ENCODE measurements around the gene MRGPRE.
A peak's percentile ranks its signal among the peaks of the same experiment; 100 is the strongest.
"Not testable (repeated sequence)": the region's sequence is repeated elsewhere in the genome, so short reads cannot be mapped to it uniquely, and the experiment has no call there.

The MRGPRE gene, protein sequence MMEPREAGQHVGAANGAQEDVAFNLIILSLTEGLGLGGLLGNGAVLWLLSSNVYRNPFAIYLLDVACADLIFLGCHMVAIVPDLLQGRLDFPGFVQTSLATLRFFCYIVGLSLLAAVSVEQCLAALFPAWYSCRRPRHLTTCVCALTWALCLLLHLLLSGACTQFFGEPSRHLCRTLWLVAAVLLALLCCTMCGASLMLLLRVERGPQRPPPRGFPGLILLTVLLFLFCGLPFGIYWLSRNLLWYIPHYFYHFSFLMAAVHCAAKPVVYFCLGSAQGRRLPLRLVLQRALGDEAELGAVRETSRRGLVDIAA

DNA sequence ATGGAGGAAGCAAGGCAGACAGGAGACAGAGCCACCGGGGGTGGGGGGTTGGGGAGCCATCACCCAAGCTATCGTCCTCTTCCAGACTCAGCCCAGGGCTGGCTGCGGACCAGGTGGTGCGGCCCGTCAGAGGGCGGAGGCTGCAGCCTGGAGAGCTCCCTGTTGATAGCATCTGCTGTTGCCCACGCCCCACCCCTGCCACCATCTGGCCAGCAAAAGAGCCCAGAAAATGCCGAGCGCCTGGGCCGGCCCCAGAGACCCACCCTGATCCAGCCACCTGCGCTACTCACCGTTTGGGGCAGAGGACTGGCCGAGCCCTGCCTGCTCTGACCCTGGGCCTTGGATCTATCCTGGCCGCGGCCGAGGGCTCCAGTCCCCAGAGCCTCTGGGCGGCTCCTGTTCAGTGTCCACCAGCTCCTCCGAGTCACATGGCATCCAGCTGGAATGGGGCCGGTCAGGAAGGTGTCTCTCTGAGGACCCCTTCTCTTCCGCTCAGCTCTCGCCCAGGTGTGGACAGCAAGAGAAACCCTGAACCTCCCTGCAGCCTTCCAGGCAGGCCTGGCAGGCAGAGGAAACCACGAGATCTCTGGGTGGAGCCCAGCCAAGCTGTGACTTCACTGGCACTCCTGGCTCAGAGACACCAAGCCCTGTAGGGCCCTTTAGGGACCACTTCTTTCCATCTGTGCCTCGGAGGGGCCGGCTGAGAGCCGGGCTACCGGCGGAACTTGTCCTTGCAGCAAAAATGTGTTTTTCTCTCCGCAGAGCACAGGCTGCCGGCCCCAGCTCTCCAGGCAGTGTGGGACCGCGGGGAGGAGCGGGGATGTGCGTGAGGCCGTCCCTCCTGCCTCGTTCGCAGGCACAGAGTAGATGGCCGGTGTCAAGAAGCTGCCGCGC is at the start of gene MRGPRE:
TSS of gene MRGPRE (minus strand) at position 567 of the 894 bp plus-strand sequence. CDS start 3,618 bp downstream, outside the sequence.
- peak; percentile 78 to 87 for DNase-seq

GRCh38 chr11:3281146-3281545 is 48.9 kb upstream of the MRGPRE start:
- DNase-seq, result not testable (repeated sequence)

- not testable (repeated sequence) for DNase-seq
Measured at GRCh38 chr11:3280662-3281061, 48.4 kb upstream of the MRGPRE start.

DNA sequence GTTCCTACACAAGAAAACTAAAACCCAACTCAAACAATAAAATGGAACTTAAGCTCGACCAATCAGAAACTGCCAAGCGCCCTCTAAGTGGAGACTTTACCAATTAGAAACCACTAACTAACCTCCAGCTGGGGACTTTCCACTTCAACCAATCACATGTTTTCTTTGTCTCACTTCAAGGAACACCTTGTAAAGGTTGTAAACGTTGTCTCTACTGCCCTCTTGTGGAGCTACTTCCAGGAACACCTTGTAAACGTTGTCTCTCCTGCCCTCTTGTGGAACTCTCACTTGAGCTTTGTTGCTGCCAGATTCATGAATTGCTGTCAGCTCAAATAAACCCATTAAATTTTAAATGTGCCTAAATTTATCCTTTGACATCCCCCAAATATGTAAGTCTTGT is 46.7 kb upstream of the MRGPRE start:
- DNase-seq, result not testable (repeated sequence)

DNA sequence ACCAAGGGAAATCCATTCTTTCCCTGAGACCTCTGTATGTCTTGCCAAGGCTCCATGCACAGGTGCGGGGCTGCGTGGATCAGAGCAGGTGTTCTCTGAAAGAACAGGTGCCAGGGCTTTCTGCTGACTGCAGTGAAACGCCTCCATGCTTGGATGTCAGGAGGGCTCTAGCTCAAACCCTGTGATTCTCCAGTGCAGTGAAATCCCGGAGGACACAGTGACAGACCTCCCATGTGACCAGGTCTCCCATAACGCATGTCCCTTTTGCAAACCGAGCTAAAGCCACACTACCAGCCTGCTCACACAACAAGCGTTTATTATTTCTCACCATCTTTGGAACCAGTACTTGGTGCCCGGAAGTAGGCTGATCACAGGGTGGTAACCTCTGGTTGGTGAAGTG is 41.4 kb upstream of the MRGPRE start:
- not testable (repeated sequence) for DNase-seq

GRCh38 chr11:3262548-3262947 is 30.3 kb upstream of the MRGPRE start:
- not testable (repeated sequence) for DNase-seq

DNA sequence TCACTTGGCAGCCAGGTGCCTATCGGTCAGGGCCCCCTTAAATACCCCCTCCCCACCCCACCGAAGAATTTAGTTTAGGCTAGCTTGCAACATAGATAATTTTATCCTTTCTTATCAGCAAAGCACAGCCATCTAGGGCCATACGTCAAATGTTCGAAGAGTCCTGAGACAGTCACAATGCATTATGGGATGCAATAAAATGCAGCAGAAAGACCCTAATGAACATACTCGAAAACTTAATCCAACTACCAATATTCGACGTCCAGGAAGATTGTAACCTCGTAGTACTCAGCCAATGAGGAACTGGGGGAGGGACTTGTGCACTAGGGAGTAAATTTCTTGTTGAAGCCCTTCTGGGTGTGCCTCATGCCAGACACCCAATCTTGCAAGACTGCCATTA is 29.6 kb upstream of the MRGPRE start:
- DNase-seq, result not testable (repeated sequence)

DNA sequence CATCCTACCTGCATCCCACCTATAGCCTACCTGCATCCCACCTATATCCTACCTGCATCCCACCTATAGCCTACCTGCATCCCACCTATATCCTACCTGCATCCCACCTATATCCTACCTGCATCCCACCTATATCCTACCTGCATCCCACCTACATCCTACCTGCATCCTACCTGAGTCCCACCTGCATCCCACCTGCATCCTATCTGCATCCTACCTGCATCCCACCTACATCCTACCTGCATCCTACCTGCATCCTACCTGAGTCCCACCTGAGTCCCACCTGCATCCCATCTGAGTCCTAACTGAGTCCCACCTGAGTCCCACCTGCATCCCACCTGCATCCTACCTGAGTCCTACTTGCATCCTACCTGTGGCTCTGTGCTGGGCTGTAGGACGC is 25.3 kb upstream of the MRGPRE start:
- DNase-seq, result not testable (repeated sequence)

DNA sequence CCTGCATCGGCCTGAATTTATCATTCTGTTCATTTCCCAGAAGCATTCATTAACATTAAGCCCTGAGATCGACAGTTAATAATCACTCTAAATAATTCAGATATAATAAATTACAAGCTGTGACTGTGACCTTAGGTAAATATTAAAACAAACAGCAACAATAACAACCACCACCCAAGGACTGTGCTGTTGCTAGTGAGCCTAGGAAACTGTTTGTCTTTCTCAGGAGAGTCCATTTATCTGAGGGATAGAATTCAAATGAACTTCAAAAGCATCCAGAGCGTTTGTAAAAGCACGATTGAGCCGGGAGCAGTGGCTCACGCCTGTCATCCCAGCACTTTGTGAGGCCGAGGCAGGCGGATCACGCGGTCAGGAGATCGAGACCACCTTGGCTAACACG is 23.0 kb upstream of the MRGPRE start:
- not testable (repeated sequence) for DNase-seq

DNA sequence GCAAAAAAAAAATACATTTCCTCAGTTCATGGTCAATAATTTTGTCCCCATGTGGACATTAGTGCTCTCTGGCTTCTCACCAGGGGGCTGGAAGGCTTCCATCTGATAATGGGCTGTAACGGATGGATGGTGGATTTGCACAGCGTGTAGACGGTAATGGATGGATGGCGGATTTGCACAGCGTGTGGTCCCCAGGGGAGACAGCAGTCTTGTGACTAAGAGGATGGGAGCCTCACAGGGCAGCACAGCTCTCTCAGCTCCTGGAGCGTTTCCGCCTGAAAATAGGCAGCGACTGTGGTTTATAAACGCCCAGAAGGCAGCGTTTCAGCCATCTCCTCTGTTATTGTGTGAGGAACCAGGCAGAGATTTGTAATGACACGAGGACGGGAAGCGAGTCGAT is 22.6 kb upstream of the MRGPRE start:
- not testable (repeated sequence) for DNase-seq

- DNase-seq, result no peak
Measured at GRCh38 chr11:3245071-3245470, 12.9 kb upstream of the MRGPRE start.

DNA sequence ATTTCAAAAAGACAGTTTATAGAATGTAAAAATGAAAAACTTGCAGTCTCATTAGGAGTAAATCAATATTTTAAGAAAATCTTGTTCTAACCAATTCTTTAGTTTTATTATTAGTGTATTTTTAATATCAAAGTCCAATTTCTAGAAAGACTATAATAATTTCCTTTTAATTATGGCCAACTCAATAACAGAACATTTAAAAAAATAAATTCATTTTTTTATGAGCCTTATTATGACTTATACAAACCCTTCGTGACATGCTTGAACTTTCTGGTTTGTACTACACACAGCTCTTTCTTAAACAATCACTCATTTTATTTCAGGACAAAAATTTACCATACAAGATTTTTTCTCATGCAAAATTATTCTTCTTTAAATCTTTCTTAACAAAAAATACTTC is 11.7 kb upstream of the MRGPRE start:
- DNase-seq, result no peak

- no peak for DNase-seq
Measured at GRCh38 chr11:3237119-3237518, 4.9 kb upstream of the MRGPRE start.

DNA sequence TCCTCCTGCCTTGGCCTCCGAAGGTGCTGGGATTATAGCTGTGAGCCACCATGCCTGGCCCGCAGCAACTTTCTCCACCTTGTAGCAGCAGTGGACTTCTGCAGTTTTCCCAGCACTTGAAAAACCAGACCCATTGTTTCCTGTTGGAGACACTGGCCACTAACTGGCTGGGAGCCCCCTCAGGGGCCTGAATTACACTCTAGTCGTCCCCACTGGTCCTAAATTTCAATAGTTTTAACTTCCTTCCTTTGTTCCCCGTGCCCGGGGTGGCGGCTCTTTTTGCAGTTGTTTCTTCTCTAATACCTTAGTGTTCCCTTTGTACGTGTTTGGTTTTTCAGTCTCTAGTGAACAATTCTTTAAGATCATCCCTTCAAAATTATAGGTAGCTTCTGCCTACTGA is 2.6 kb upstream of the MRGPRE start:
- DNase-seq, result no peak

DNA sequence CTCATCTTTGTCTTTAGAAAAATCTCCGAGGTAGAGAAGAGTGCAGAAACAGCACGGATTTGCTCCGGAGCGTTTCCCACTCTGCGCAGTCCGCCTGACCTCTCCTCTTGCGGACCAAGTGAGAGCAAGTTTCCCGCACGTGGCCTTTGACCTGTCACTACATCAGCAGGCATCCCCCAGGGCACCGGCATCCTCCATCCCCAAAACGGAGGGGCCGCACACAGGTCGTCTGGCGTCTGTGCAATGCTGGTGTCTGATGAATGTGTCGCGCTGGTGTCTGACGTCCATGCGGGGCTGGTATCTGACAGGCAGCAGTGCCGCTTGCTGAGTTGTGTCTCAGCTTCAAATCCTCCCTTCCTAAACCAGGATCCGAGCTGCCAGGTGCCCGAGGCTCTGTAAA is 739 bp upstream of the MRGPRE start:
- DNase-seq, result no peak

- no peak for DNase-seq
Measured at GRCh38 chr11:3231550-3231850, 717 bp downstream of the MRGPRE start.

- DNase-seq, result no peak
Measured at GRCh38 chr11:3230636-3231549, 1.3 kb downstream of the MRGPRE start.

GRCh38 chr11:3229673-3230630 is 2.3 kb downstream of the MRGPRE start:
- DNase-seq, result no peak

DNA sequence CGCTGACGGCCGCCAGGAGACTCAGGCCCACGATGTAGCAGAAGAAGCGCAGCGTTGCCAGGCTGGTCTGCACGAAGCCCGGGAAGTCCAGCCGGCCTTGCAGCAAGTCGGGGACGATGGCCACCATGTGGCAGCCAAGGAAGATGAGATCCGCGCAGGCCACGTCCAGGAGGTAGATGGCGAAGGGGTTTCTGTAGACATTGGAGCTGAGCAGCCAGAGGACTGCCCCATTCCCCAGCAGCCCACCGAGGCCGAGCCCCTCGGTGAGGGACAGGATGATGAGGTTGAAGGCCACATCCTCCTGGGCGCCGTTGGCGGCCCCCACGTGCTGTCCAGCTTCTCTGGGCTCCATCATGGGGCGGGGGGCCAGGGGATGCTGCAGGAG is 3.8 kb downstream of the MRGPRE start:
- DNase-seq, result no peak

DNA sequence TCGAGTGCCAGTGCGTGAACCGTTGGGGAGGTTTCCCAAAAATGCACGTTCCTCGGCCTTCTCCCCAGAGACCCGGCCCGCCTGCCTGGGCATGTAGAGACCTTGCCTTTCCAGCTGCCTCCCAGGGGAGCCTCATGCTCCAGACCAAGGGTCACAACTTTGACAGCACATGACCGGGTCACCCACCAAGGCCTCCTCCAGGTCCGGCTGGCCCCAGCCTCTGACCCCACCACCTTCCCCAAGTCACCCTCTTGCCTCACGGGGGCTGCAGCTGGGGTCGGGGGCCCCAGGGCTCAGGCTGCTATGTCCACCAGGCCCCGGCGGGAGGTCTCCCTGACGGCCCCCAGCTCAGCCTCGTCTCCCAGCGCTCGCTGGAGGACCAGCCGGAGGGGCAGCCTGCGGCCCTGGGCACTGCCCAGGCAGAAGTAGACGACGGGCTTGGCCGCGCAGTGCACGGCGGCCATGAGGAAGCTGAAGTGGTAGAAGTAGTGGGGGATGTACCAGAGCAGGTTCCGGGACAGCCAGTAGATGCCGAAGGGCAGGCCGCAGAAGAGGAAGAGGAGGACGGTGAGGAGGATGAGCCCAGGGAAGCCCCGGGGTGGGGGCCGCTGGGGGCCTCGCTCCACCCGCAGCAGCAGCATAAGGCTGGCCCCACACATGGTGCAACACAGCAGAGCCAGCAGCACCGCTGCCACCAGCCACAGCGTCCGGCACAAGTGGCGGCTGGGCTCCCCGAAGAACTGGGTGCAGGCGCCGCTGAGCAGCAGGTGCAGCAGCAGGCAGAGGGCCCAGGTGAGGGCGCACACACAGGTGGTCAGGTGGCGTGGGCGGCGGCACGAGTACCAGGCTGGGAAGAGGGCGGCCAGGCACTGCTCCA is 4.4 kb downstream of the MRGPRE start:
- DNase-seq, result no peak

Data from NCI-H524 (cell line).